ENCODE results near the gene NOP56. TPM values are rescaled to one million over a fixed set of nuclear protein-coding genes. Genes with fewer than 3 reads are reported as not detected.

The NOP56 gene, protein sequence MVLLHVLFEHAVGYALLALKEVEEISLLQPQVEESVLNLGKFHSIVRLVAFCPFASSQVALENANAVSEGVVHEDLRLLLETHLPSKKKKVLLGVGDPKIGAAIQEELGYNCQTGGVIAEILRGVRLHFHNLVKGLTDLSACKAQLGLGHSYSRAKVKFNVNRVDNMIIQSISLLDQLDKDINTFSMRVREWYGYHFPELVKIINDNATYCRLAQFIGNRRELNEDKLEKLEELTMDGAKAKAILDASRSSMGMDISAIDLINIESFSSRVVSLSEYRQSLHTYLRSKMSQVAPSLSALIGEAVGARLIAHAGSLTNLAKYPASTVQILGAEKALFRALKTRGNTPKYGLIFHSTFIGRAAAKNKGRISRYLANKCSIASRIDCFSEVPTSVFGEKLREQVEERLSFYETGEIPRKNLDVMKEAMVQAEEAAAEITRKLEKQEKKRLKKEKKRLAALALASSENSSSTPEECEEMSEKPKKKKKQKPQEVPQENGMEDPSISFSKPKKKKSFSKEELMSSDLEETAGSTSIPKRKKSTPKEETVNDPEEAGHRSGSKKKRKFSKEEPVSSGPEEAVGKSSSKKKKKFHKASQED
- total RNA-seq (2021; fragmentation: NEBNext Ultra II Directional; extraction: Animal tissue kit (Norgen Biotek cat#: 25700)) (668 and 677 TPM in 2 replicates), polyA plus RNA-seq (2011; rRNA removed) (364 and 391 TPM in 2 replicates), polyA minus RNA-seq (2011; rRNA and poly(A)+ RNA removed) (546 and 558 TPM in 2 replicates)
- 433 TPM for polyA plus RNA-seq (2011; cell fraction: cytosol; rRNA removed)
- polyA plus RNA-seq (2011; cell fraction: nucleus; rRNA removed), result 1,642 TPM
- polyA plus RNA-seq (2012, experiment 1 of 2), result 603 to 679 TPM (median 649 TPM) in 4 replicates
- polyA plus RNA-seq (2012, experiment 2 of 2), result 135 TPM
- 937 TPM for polyA plus RNA-seq (2013, experiment 1 of 2)
- polyA plus RNA-seq (2013, experiment 2 of 2), result 806 TPM
- 255 TPM for polyA minus RNA-seq (2011; cell fraction: cytosol; rRNA and poly(A)+ RNA removed)
- 857 TPM for polyA minus RNA-seq (2011; cell fraction: nucleus; rRNA and poly(A)+ RNA removed)
- long read RNA-seq, experiment 1, transcript NOP56-216 (5 exons, 1,143 nt), result minor isoform, 23 of 137 reads
- long read RNA-seq, experiment 1, transcript NOP56-201 (12 exons, 2,400 nt), result minor isoform, 6 of 137 reads
- long read RNA-seq, experiment 1, transcript NOP56-219 (1 exons, 2,980 nt), result major isoform, 28 of 137 reads
- long read RNA-seq, experiment 1, transcript NOP56-205 (3 exons, 859 nt), result minor isoform, 5 of 137 reads
- long read RNA-seq, experiment 1, partial matches to known transcripts, result 39 of 137 reads
- long read RNA-seq, experiment 1, other reads (novel, unspliced or antisense), result 28 of 137 reads
- long read RNA-seq, experiment 2, transcript NOP56-201 (12 exons, 2,400 nt), result major isoform, 106 of 253 reads
- long read RNA-seq, experiment 2, transcript NOP56-216 (5 exons, 1,143 nt), result minor isoform, 8 of 253 reads
- long read RNA-seq, experiment 2, partial matches to known transcripts, result 90 of 253 reads
- long read RNA-seq, experiment 2, other reads (novel, unspliced or antisense), result 44 of 253 reads

DNA sequence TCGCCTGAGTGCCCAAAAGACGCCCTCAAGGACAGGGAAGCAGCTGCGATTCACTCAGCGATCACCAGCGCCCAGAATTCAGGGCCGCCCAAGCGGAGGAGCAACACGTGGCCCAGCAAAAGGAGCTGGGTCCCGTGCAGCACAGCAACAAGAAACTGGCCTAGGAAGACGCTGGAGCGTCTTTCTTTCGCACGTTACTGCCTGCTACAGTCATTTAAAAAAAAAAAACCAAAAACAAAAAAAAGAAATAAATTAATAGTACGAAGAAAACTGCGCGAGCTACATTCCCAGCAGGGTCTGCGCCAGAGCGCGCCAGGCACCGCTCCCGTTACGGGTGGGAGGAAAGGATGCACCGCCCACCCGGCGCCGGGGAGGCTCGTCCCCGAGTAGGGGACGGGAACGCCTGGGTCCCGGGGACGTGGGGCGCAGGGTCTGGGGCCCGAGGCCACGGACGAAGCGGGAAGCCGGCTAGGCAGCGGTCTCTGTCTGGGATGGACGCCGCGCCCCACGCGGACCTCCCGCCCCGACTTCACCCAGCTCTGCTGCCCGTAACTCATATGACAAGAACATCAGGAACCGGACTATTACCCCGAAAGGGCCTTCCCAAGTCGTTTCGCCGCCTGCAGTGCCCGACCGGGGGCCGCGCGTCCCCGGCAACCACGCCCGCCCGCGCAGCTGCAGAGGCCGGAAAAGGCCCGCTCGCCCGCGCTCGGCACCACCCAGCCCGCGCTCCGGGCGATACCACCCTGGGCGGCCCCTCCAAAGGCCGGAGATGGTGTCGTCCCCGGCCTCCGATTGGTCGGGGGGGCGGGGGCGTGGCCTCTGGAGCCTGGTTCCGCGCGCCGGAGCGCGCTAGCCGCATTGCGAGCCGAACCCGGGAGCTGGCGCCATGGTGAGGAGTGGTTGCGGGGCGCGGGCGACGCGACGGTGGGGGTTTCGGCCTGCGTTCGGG is at the start of gene NOP56:
Gene NOP56, plus strand, starts transcription at position 861 of the 952 bp plus-strand sequence. Its CDS starts 29 bp downstream, at position 890.
- Histone ChIP-seq H2BK12ac (ENCODE audit: low read depth, low read length) (no peak within 1 kb of the TSS; the same call in 1 of the 2 replicates), H3K56ac (replicated peaks; ENCODE audit: insufficient read length, low read depth, low read length) (peak within 1 kb of the TSS; percentile 97), H4K5ac (ENCODE audit: insufficient read length, low read depth, low read length) (peak within 1 kb of the TSS; percentile 97), H3K79me2 (ENCODE audit: control insufficient read depth in 1 of 2, insufficient read depth in 2 of 2, low read length in 2 of 2) (peaks cover 21 to 41% of the 10 kb centered on the region in 2 experiments), H3K27ac (ENCODE audit: low read depth, low read length) (peak within 1 kb of the TSS; percentile 96), H2AFZ (ENCODE audit: low read length) (no peak within 1 kb of the TSS; the same call in 1 of the 2 replicates), H3K9me3 (ENCODE audit: insufficient read depth in 2 of 2, low read depth in 1 of 2, low read length in 1 of 2) (no peaks in the 10 kb centered on the region), H2BK20ac (ENCODE audit: low read length) (no peak within 1 kb of the TSS), H3K4me1 (replicated peaks in 1 of 4; ENCODE audit: control insufficient read depth in 3 of 4, insufficient read depth in 4 of 4, low read length in 3 of 4) (peaks cover 0 to 5% (median 3%) of the 10 kb centered on the region in 4 experiments; a peak in 5 of 7 replicates), H4K8ac (ENCODE audit: extremely low read depth, insufficient read depth, low read length) (peak within 1 kb of the TSS; percentile 97), H4K20me1 (replicated peaks in 1 of 2; ENCODE audit: control insufficient read depth in 1 of 2, insufficient read depth in 2 of 2, low read length in 2 of 2) (peaks cover 37 to 38% of the 10 kb centered on the region in 2 experiments), H2BK5ac (ENCODE audit: low read depth, low read length) (peak within 1 kb of the TSS; percentile 98), H3K18ac (ENCODE audit: extremely low read depth, low read length) (peak within 1 kb of the TSS; percentile 99), H3K23ac (ENCODE audit: insufficient read length) (no peak within 1 kb of the TSS), H2BK15ac (ENCODE audit: low read length) (no peak within 1 kb of the TSS), H3K4me3 (ENCODE audit: extremely low read depth in 1 of 4, insufficient read depth in 2 of 4, low read depth in 3 of 4, low read length in 4 of 4) (peak within 1 kb of the TSS; percentile 94 to 100 (median 98)), H4K91ac (replicated peaks; ENCODE audit: insufficient read length, low read length) (peak within 1 kb of the TSS; percentile 98), H3K9ac (replicated peaks in 1 of 4; ENCODE audit: extremely low read depth in 1 of 4, low read depth in 3 of 4, low read length in 3 of 4) (peak within 1 kb of the TSS; percentile 95 to 99 (median 98)), H3K36me3 (ENCODE audit: control insufficient read depth in 2 of 4, insufficient read depth in 4 of 4, low read length in 3 of 4) (peaks cover 33 to 40% (median 35%) of the 10 kb centered on the region in 4 experiments), H3K79me1 (ENCODE audit: low read depth, low read length) (peaks cover 9% of the 10 kb centered on the region), H2BK120ac (replicated peaks; ENCODE audit: low read depth, low read length) (peak within 1 kb of the TSS; percentile 31), H3K27me3 (replicated peaks in 1 of 4; ENCODE audit: control insufficient read depth in 3 of 4, extremely low read depth in 1 of 4, insufficient read depth in 3 of 4, low read length in 3 of 4) (no peaks in the 10 kb centered on the region), H3K23me2 (ENCODE audit: low read depth, low read length) (peaks cover 10% of the 10 kb centered on the region), H2AK5ac (ENCODE audit: low read depth, low read length) (peak within 1 kb of the TSS; percentile 41; the same call in 1 of the 2 replicates), H3K14ac (ENCODE audit: insufficient read length) (no peak within 1 kb of the TSS), H3K4ac (replicated peaks; ENCODE audit: insufficient read length, low read depth, low read length) (peak within 1 kb of the TSS; percentile 98), H3K4me2 (ENCODE audit: insufficient read depth in 1 of 2, low read depth in 2 of 2, low read length in 2 of 2) (peak within 1 kb of the TSS; percentile 84 to 91)
- 1% methylated on average over 73 of the region's 101 CpGs; no CpG with 5 or more reads in 1 of the 2 experiments for WGBS, 2 experiments (ENCODE audit: extremely low coverage in 1 of 2, insufficient coverage in 1 of 2, insufficient read length in 1 of 2, insufficient replicate concordance in 2 of 2, low coverage in 1 of 2, low lambda C conversion rate in 2 of 2, missing lambda C conversion rate in 1 of 2)
- no peak for FAIRE-seq
- ChIA-PET POLR2A (ENCODE audit: partially characterized antibody) (interaction anchor here (0.6 to 28.5 kb wide), 37 partner anchors 3 to 502 kb away, joined by 3 to 463 read pairs (median 4); partner anchors contain the start of genes IDH3B, NOP56, SNRPB and ZNF343), CTCF (ENCODE audit: partially characterized antibody) (interaction anchor here (0.7 to 1.5 kb wide), 6 partner anchors 14 to 156 kb away, joined by 3 to 6 read pairs (median 4); no protein-coding TSS in a partner anchor)
- peak; percentile 62 to 97 for DNase-seq (ENCODE audit: low read depth in 1 of 2, low spot score in 2 of 2)
- no peak for TF ChIP-seq CTBP2 (IDR thresholded peaks at IDR 0.05; ENCODE audit: borderline replicate concordance, insufficient read depth, insufficient read length, low read length)
- TF ChIP-seq, protein P1, sequence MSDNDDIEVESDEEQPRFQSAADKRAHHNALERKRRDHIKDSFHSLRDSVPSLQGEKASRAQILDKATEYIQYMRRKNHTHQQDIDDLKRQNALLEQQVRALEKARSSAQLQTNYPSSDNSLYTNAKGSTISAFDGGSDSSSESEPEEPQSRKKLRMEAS (IDR thresholded peaks at IDR 0.05), result peak; percentile 90
